Colon (tissue), 2 donors: ENCODE results near the gene CCR1.
"Not testable (repeated sequence)": the region's sequence is repeated elsewhere in the genome, so short reads cannot be mapped to it uniquely, and the experiment has no call there.

ENCODE experiments used
- FAIRE-seq: peaks from 2 replicates; lab custom pipeline; 2012; peaks lifted over from hg19 to GRCh38; lab: Jason Lieb, UNC
- donor health status: control.
- donor health status: control.

The CCR1 gene

GRCh38 chr3:46168583-46169345 lies 39.3 kb downstream of the CCR1 start:
- FAIRE-seq = no peak

GRCh38 chr3:46163556-46164041 lies 44.5 kb downstream of the CCR1 start:
- FAIRE-seq = no peak

- no peak for FAIRE-seq
These were observed 45.0 kb downstream of the CCR1 start for GRCh38 chr3:46162975-46163555.

GRCh38 chr3:46157685-46158084 lies 50.4 kb downstream of the CCR1 start:
- FAIRE-seq = not testable (repeated sequence)

GRCh38 chr3:46154311-46154710 lies 53.8 kb downstream of the CCR1 start:
- no peak for FAIRE-seq
